H9 (cell line): ENCODE measurements around the gene KCNMB2. TPM values are rescaled to one million over a fixed set of nuclear protein-coding genes. Genes with fewer than 3 reads are reported as not detected.

Experiments used
- DNase-seq: peaks from one replicate; pipeline ENCODE4 v3.0.0-alpha.2; 2017
- H2AFZ ChIP-seq: one replicate; pipeline ENCODE4 v1.6.1; 2013; ENCODE audit warnings: mild to moderate bottlenecking, low read length, control low read depth, moderate library complexity
- H2AK5ac ChIP-seq: 2 replicates; pipeline ENCODE4 v1.6.1; 2013; ENCODE audit warnings: low read length, control low read depth, mixed read lengths; ENCODE audit not compliant: insufficient read length
- H2BK120ac ChIP-seq: one replicate; pipeline ENCODE4 v1.6.1; 2013; ENCODE audit warnings: low read depth, mild to moderate bottlenecking, low read length, control low read depth, inconsistent platforms; ENCODE audit not compliant: poor library complexity, severe bottlenecking
- H2BK12ac ChIP-seq: 2 replicates; pipeline ENCODE4 v1.6.1; 2013; ENCODE audit warnings: low read length, control low read depth, mixed read lengths, low read depth; ENCODE audit not compliant: insufficient read length
- H2BK15ac ChIP-seq: 2 replicates; pipeline ENCODE4 v1.6.1; 2013; ENCODE audit warnings: low read depth, low read length, control low read depth
- H2BK20ac ChIP-seq: one replicate; pipeline ENCODE4 v1.6.1; 2013; ENCODE audit warnings: low read depth, mild to moderate bottlenecking, low read length, control low read depth, inconsistent platforms; ENCODE audit not compliant: poor library complexity, severe bottlenecking
- H2BK5ac ChIP-seq: 2 replicates; pipeline ENCODE4 v1.6.1; 2013; ENCODE audit warnings: low read length, control low read depth, mixed read lengths; ENCODE audit not compliant: insufficient read length
- H3K14ac ChIP-seq: 2 replicates; pipeline ENCODE4 v1.6.1; 2013; ENCODE audit warnings: low read length, control low read depth; ENCODE audit not compliant: insufficient read depth
- H3K18ac ChIP-seq: 2 replicates; pipeline ENCODE4 v1.6.1; 2013; ENCODE audit warnings: low read depth, mild to moderate bottlenecking, mixed read lengths, low read length, control low read depth; ENCODE audit not compliant: insufficient read length
- H3K23ac ChIP-seq: 2 replicates; pipeline ENCODE4 v1.6.1; 2013; ENCODE audit warnings: low read length, control low read depth, mixed read lengths, low read depth; ENCODE audit not compliant: insufficient read length
- H3K23me2 ChIP-seq: 2 replicates; pipeline ENCODE4 v1.6.1; 2013; ENCODE audit warnings: low read depth, mild to moderate bottlenecking, mixed read lengths, low read length, control low read depth; ENCODE audit not compliant: insufficient read length, poor library complexity, severe bottlenecking
- H3K27ac ChIP-seq: 2 replicates; pipeline ENCODE4 v1.5.1; 2013; ENCODE audit warnings: low read length, control low read depth, mixed read lengths, low read depth; ENCODE audit not compliant: insufficient read length
- H3K27me3 ChIP-seq: 2 replicates; pipeline ENCODE4 v1.6.1; 2013; ENCODE audit warnings: low read length, control low read depth, inconsistent platforms; ENCODE audit not compliant: insufficient read depth
- H3K4ac ChIP-seq: 2 replicates; pipeline ENCODE4 v1.6.1; 2013; ENCODE audit warnings: low read depth, mild to moderate bottlenecking, control low read depth, inconsistent platforms, low read length, moderate library complexity
- H3K4me1 ChIP-seq: 2 replicates; pipeline ENCODE4 v1.6.1; 2013; ENCODE audit warnings: low read length, control low read depth, inconsistent platforms; ENCODE audit not compliant: insufficient read depth
- H3K4me2 ChIP-seq: 2 replicates; pipeline ENCODE4 v1.6.1; 2013; ENCODE audit warnings: low read length, control low read depth, mixed read lengths; ENCODE audit not compliant: insufficient read length, insufficient read depth
- H3K56ac ChIP-seq: 2 replicates; pipeline ENCODE4 v1.6.1; 2013; ENCODE audit warnings: low read depth, mild to moderate bottlenecking, mixed read lengths, low read length, control low read depth; ENCODE audit not compliant: insufficient read length
- H3K79me1 ChIP-seq: 2 replicates; pipeline ENCODE4 v1.6.1; 2013; ENCODE audit warnings: low read depth, mild to moderate bottlenecking, moderate library complexity, low read length, control low read depth, inconsistent platforms; ENCODE audit not compliant: insufficient read depth, poor library complexity, severe bottlenecking
- H3K79me2 ChIP-seq: 2 replicates; pipeline ENCODE4 v1.6.1; 2013; ENCODE audit warnings: low read length, control low read depth, inconsistent platforms; ENCODE audit not compliant: insufficient read depth
- H3K9ac ChIP-seq: 2 replicates; pipeline ENCODE4 v1.6.1; 2013; ENCODE audit warnings: low read length, control low read depth, mixed read lengths; ENCODE audit not compliant: insufficient read length; ENCODE audit errors: extremely low read depth
- H3K9me3 ChIP-seq: one replicate; pipeline ENCODE4 v1.6.1; 2013; ENCODE audit warnings: low read depth, low read length, inconsistent platforms; ENCODE audit not compliant: control insufficient read depth
- H3T11ph ChIP-seq: one replicate; pipeline ENCODE4 v1.6.1; 2013; ENCODE audit warnings: mild to moderate bottlenecking, low read length, control low read depth, inconsistent platforms
- H4K20me1 ChIP-seq: one replicate; pipeline ENCODE4 v1.6.1; 2013; ENCODE audit not compliant: control insufficient read depth, insufficient read length, insufficient read depth
- H4K5ac ChIP-seq: 2 replicates; pipeline ENCODE4 v1.6.1; 2013; ENCODE audit warnings: low read depth, mild to moderate bottlenecking, mixed read lengths, low read length, control low read depth; ENCODE audit not compliant: insufficient read length
- H4K8ac ChIP-seq: replicated peaks from 2 replicates; pipeline ENCODE4 v1.6.1; 2013; ENCODE audit warnings: low read length, control low read depth, mixed read lengths, low read depth; ENCODE audit not compliant: insufficient read length
- H4K91ac ChIP-seq: 2 replicates; pipeline ENCODE4 v1.6.1; 2013; ENCODE audit warnings: low read depth, mild to moderate bottlenecking, moderate library complexity, mixed read lengths, low read length, control low read depth; ENCODE audit not compliant: insufficient read length
- H3K27ac Mint-ChIP-seq, 3 experiments: 2 replicates in 2 of 3; 3 replicates in 1 of 3; pipeline ENCODE4 v1.8.0; 2020 to 2021; ENCODE audit warnings: mixed read lengths in 3 of 3, mild to moderate bottlenecking in 1 of 3, moderate library complexity in 1 of 3
- H3K27me3 Mint-ChIP-seq: 2 replicates; pipeline ENCODE4 v1.8.0; 2021; ENCODE audit warnings: low read depth, mild to moderate bottlenecking, moderate library complexity, mixed read lengths
- H3K36me3 Mint-ChIP-seq, 3 experiments: 2 replicates in 2 of 3; 3 replicates in 1 of 3; pipeline ENCODE4 v1.8.0; 2020 to 2021; ENCODE audit warnings: low read depth in 3 of 3, mixed read lengths in 3 of 3; ENCODE audit not compliant: insufficient read depth in 1 of 3
- H3K4me1 Mint-ChIP-seq, 2 experiments: 2 replicates each; pipeline ENCODE4 v1.8.0; 2020; ENCODE audit warnings: mixed read lengths in 2 of 2
- H3K4me3 Mint-ChIP-seq, 2 experiments: 2 replicates in 1 of 2; 3 replicates in 1 of 2; pipeline ENCODE4 v1.8.0; 2020 to 2021; ENCODE audit warnings: mild to moderate bottlenecking in 2 of 2, mixed read lengths in 2 of 2, moderate library complexity in 1 of 2
- H3K9me3 Mint-ChIP-seq, 2 experiments: 2 replicates in 1 of 2; 3 replicates in 1 of 2; pipeline ENCODE4 v1.8.0; 2020; ENCODE audit warnings: mild to moderate bottlenecking in 2 of 2, mixed read lengths in 2 of 2, moderate library complexity in 1 of 2
- CTCF ChIP-seq: fragments of 200-600 bp; sonication (generic); conservative IDR thresholded peaks from 3 replicates; pipeline ENCODE4 v1.8.0; 2021; ENCODE audit warnings: antibody characterized with exemption, mild to moderate bottlenecking
- WGBS: extraction: QIAGEN DNeasy Blood & Tissue Kit; methylation state at CpG from one replicate; pipeline ENCODE4 v1.1.7; 2013; ENCODE audit warnings: missing lambda C conversion rate, low lambda C conversion rate, mixed read lengths; ENCODE audit not compliant: insufficient read length; ENCODE audit errors: extremely low coverage; 5-methylcytosine and 5-hydroxymethylcytosine counted together
- total RNA-seq: library from RNA; stranded (reverse); gene quantifications from 2 replicates; pipeline ENCODE4 v1.2.1, GENCODE V29; 2021

Gene KCNMB2
- total RNA-seq, 1 experiment from 2014 or later: not detected

- peaks cover 24 to 33% of the 10 kb centered on the region in 2 experiments for H3K9me3 Mint-ChIP-seq
- no peak overlapping the region for H3K18ac ChIP-seq
Measured at GRCh38 chr3:178699364-178699763, 163.1 kb downstream of the KCNMB2 start.

More at GRCh38 chr3:178699364-178699763, 163.1 kb downstream of the KCNMB2 start:
- Histone ChIP-seq H2BK15ac (no peak overlapping the region), H3K4me2 (no peak overlapping the region), H2BK120ac (no peak overlapping the region), H3K9ac (no peak overlapping the region), H3K4ac (no peak overlapping the region), H3K27me3 (no peaks in the 10 kb centered on the region), H2BK20ac (no peak overlapping the region), H3K23ac (no peak overlapping the region), H4K8ac (no peak overlapping the region), H4K20me1 (no peaks in the 10 kb centered on the region), H4K5ac (no peak overlapping the region), H2BK5ac (no peak overlapping the region), H2BK12ac (no peak overlapping the region), H3K9me3 (peaks cover 8% of the 10 kb centered on the region), H3K56ac (no peak overlapping the region), H2AK5ac (no peak overlapping the region), H4K91ac (peak overlapping the region; percentile 41), H3K14ac (no peak overlapping the region), H3K79me2 (no peaks in the 10 kb centered on the region), H3T11ph (no peak overlapping the region), H3K4me1 (no peaks in the 10 kb centered on the region), H3K23me2 (no peaks in the 10 kb centered on the region), H2AFZ (no peak overlapping the region), H3K79me1 (no peaks in the 10 kb centered on the region), H3K27ac (no peak overlapping the region)
- H3K4me3 Mint-ChIP-seq: no peak overlapping the region; a peak in 1 of 5 replicates
- H3K4me1 Mint-ChIP-seq: peaks cover 4 to 8% of the 10 kb centered on the region in 2 experiments; a peak in 2 of 4 replicates
- H3K27me3 Mint-ChIP-seq: no peaks in the 10 kb centered on the region
- H3K27ac Mint-ChIP-seq: no peak overlapping the region
- H3K36me3 Mint-ChIP-seq: peaks cover 16 to 28% (median 23%) of the 10 kb centered on the region in 3 experiments
- WGBS: no CpG with 5 or more reads among the region's 4 CpGs
- no peak for DNase-seq
- no peak for TF ChIP-seq CTCF
